MM.1S (cell line): ENCODE data around the gene NOD1.

Experiments
- DNase-seq: peaks from one replicate; pipeline ENCODE4 v3.0.0-alpha.2; 2015
- H2AFZ ChIP-seq: fragments of 300-600 bp; sonication (generic); 2 replicates; pipeline ENCODE4 v1.6.0; 2016; ENCODE audit warnings: antibody characterized with exemption, low read length
- H3F3A ChIP-seq: fragments of 300-600 bp; sonication (generic); 2 replicates; pipeline ENCODE4 v1.6.1; 2016; ENCODE audit warnings: mild to moderate bottlenecking, antibody characterized with exemption, low read length, moderate library complexity, mixed read lengths; ENCODE audit not compliant: insufficient read depth
- H3K27ac ChIP-seq: fragments of 300-600 bp; sonication (generic); 2 replicates; pipeline ENCODE4 v1.5.1; 2016; ENCODE audit warnings: mild to moderate bottlenecking, low read length
- H3K27me3 ChIP-seq: fragments of 300-600 bp; sonication (generic); replicated peaks from 2 replicates; pipeline ENCODE4 v1.6.0; 2016; ENCODE audit warnings: low read length; ENCODE audit not compliant: insufficient read depth
- H3K36me3 ChIP-seq: fragments of 300-600 bp; sonication (generic); replicated peaks from 2 replicates; pipeline ENCODE4 v1.6.1; 2016; ENCODE audit warnings: mild to moderate bottlenecking, low read length, mixed read lengths; ENCODE audit not compliant: insufficient read depth
- H3K4me1 ChIP-seq: fragments of 300-600 bp; sonication (generic); 2 replicates; pipeline ENCODE4 v1.6.1; 2016; ENCODE audit warnings: low read length, mixed read lengths
- H3K4me2 ChIP-seq: fragments of 300-600 bp; sonication (generic); 2 replicates; pipeline ENCODE4 v1.6.0; 2016; ENCODE audit warnings: low read depth, low read length
- H3K4me3 ChIP-seq: fragments of 300-600 bp; sonication (generic); 2 replicates; pipeline ENCODE4 v1.5.1; 2016; ENCODE audit warnings: low read length, mixed read lengths
- H3K79me2 ChIP-seq: fragments of 300-600 bp; sonication (generic); 2 replicates; pipeline ENCODE4 v1.6.1; 2016; ENCODE audit warnings: mixed run types, low read length, mixed read lengths
- H3K9ac ChIP-seq: fragments of 300-600 bp; sonication (generic); 2 replicates; pipeline ENCODE4 v1.6.1; 2016; ENCODE audit warnings: low read length, mixed read lengths
- H3K9me2 ChIP-seq: fragments of 300-600 bp; sonication (generic); replicated peaks from 2 replicates; pipeline ENCODE4 v1.6.1; 2016; ENCODE audit warnings: mild to moderate bottlenecking, low read length, mixed read lengths; ENCODE audit not compliant: insufficient read depth
- H3K9me3 ChIP-seq: fragments of 300-600 bp; sonication (generic); replicated peaks from 2 replicates; pipeline ENCODE4 v1.6.1; 2016; ENCODE audit warnings: mild to moderate bottlenecking, low read length, mixed read lengths; ENCODE audit not compliant: insufficient read depth
- H4K20me1 ChIP-seq: fragments of 300-600 bp; sonication (generic); 2 replicates; pipeline ENCODE4 v1.6.1; 2016; ENCODE audit warnings: mild to moderate bottlenecking, low read length, moderate library complexity, mixed read lengths; ENCODE audit not compliant: insufficient read depth
- EZH2 ChIP-seq: fragments of 300-600 bp; sonication (generic); optimal IDR thresholded peaks from 2 replicates; pipeline ENCODE3; 2017; ENCODE audit warnings: low read depth, mild to moderate bottlenecking, antibody characterized with exemption, low read length, mixed read lengths
- EZH2phosphoT487 ChIP-seq: fragments of 300-600 bp; sonication (generic); IDR thresholded peaks from 2 replicates; pipeline ENCODE4 v1.6.1; 2018; ENCODE audit warnings: antibody characterized with exemption, low read length
- TF ChIP-seq, protein P1 (sequence below): fragments of 300-600 bp; sonication (generic); IDR thresholded peaks from 2 replicates; pipeline ENCODE4 v1.5.1; 2016; ENCODE audit warnings: antibody characterized with exemption, low read length, mixed read lengths

The NOD1 gene

DNA sequence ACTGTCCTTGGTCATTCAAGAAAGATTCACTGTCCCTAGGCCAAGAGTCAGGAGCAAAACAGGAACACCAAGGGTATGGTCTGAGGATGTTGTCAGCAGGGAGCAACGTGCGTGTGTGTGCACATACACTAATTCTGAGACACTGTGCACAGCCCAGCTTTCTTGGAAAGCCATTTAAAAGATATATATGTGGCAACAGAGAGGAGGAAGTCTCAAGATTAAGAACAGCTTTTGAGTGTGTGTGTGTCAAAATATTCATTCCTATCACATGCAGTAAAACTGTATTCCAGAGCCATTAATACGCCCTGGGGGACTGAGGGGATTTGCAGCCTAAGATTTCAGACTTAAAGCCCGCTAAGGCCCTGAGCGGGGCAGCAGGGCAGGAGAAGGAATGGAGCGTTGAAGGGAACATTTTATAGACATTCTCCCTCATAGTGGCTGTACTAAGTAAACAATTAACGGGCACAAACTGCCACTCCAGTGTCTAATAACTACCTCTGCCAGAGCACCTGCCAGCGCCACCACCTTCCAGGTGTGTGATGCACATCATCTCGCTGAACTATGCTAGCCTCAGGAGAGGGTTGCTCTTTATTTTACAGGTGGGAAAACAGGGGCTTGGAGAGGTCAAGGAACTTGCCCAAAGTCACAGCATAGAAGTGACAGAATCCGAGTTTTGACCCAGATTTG is 2.0 kb downstream of the NOD1 start:
- Histone ChIP-seq H3F3A (peaks cover 6% of the 10 kb centered on the region; the same call in 1 of the 2 replicates), H3K79me2 (no peaks in the 10 kb centered on the region)
- DNase-seq = no peak

GRCh38 chr7:30475580-30475979 is 3.0 kb downstream of the NOD1 start:
- Histone ChIP-seq H3K4me2 (no peak overlapping the region), H3K27me3 (no peaks in the 10 kb centered on the region), H2AFZ (no peak overlapping the region), H3K27ac (no peak overlapping the region), H3K36me3 (no peaks in the 10 kb centered on the region), H3K4me3 (no peak overlapping the region), H4K20me1 (no peaks in the 10 kb centered on the region), H3K9me3 (no peaks in the 10 kb centered on the region), H3K9me2 (no peaks in the 10 kb centered on the region), H3K79me2 (no peaks in the 10 kb centered on the region), H3K9ac (no peak overlapping the region), H3K4me1 (no peaks in the 10 kb centered on the region), H3F3A (peaks cover 6% of the 10 kb centered on the region; the same call in 1 of the 2 replicates)
- DNase-seq = no peak
- TF ChIP-seq EZH2 = no peak
- TF ChIP-seq, protein P1, sequence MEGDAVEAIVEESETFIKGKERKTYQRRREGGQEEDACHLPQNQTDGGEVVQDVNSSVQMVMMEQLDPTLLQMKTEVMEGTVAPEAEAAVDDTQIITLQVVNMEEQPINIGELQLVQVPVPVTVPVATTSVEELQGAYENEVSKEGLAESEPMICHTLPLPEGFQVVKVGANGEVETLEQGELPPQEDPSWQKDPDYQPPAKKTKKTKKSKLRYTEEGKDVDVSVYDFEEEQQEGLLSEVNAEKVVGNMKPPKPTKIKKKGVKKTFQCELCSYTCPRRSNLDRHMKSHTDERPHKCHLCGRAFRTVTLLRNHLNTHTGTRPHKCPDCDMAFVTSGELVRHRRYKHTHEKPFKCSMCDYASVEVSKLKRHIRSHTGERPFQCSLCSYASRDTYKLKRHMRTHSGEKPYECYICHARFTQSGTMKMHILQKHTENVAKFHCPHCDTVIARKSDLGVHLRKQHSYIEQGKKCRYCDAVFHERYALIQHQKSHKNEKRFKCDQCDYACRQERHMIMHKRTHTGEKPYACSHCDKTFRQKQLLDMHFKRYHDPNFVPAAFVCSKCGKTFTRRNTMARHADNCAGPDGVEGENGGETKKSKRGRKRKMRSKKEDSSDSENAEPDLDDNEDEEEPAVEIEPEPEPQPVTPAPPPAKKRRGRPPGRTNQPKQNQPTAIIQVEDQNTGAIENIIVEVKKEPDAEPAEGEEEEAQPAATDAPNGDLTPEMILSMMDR = no peak
- no peak for TF ChIP-seq EZH2phosphoT487

More for the DNA sequence above, 2.0 kb downstream of the NOD1 start:
- no peaks in the 10 kb centered on the region for H4K20me1 ChIP-seq
- H3K9me3 ChIP-seq = no peaks in the 10 kb centered on the region
- no peaks in the 10 kb centered on the region for H3K36me3 ChIP-seq
- H3K4me3 ChIP-seq = no peak overlapping the region
- TF ChIP-seq, protein P1 = no peak
- TF ChIP-seq EZH2 (no peak), EZH2phosphoT487 (no peak)
- no peaks in the 10 kb centered on the region for H3K4me1 ChIP-seq
- H3K4me2 ChIP-seq = no peak overlapping the region
- H3K27ac ChIP-seq = no peak overlapping the region
- no peaks in the 10 kb centered on the region for H3K9me2 ChIP-seq
- no peak overlapping the region for H2AFZ ChIP-seq
- H3K9ac ChIP-seq = no peak overlapping the region
- no peaks in the 10 kb centered on the region for H3K27me3 ChIP-seq

GRCh38 chr7:30474893-30475292 is 3.7 kb downstream of the NOD1 start:
- Histone ChIP-seq H3F3A (peaks cover 6% of the 10 kb centered on the region; the same call in 1 of the 2 replicates), H3K79me2 (no peaks in the 10 kb centered on the region), H3K9me3 (no peaks in the 10 kb centered on the region), H3K9ac (no peak overlapping the region), H3K9me2 (no peaks in the 10 kb centered on the region), H2AFZ (no peak overlapping the region), H3K27ac (no peak overlapping the region), H3K27me3 (no peaks in the 10 kb centered on the region), H3K4me1 (no peaks in the 10 kb centered on the region), H3K36me3 (no peaks in the 10 kb centered on the region), H3K4me3 (no peak overlapping the region), H4K20me1 (no peaks in the 10 kb centered on the region), H3K4me2 (no peak overlapping the region)
- no peak for DNase-seq
- TF ChIP-seq, protein P1 = no peak
